OCI-LY7 (cell line): ENCODE results near the gene BTAF1. TPM values are rescaled to one million over a fixed set of nuclear protein-coding genes. Genes with fewer than 3 reads are reported as not detected.

Experiments used
- BruUV-seq: library from RNA; stranded (reverse); fragments of 400-500 nt; replicated peaks from 2 replicates; lab custom pipeline; 2021; lab: Mats Ljungman, UMichigan
- CTCF ChIA-PET: fragments of 300-600 bp; sonication (Branson Sonifier 250); formaldehyde crosslinking; loops from one replicate; lab custom pipeline; 2022; ENCODE audit warnings: antibody characterized with exemption; ENCODE audit not compliant: unreplicated experiment; lab: Charles Lee
- POLR2A ChIA-PET: fragments of 300-600 bp; sonication (Branson Sonifier 250); formaldehyde crosslinking; loops from one replicate; lab custom pipeline; 2022; ENCODE audit warnings: antibody characterized with exemption; lab: Charles Lee
- DNase-seq: peaks from one replicate; pipeline ENCODE4 v3.0.0-alpha.2; 2015; ENCODE audit warnings: low spot score
- H2AFZ ChIP-seq: fragments of 200-600 bp; sonication (generic), shearing (Covaris generic); 2 replicates; pipeline ENCODE4 v1.6.1; 2014; ENCODE audit warnings: mild to moderate bottlenecking, antibody characterized with exemption, low read length, moderate library complexity
- H3K27ac ChIP-seq: fragments of 200-600 bp; sonication (generic); 2 replicates; pipeline ENCODE4 v1.5.1; 2014; ENCODE audit warnings: mixed run types, low read depth, mild to moderate bottlenecking, moderate library complexity, low read length, inconsistent platforms; ENCODE audit not compliant: poor library complexity, severe bottlenecking
- H3K36me3 ChIP-seq: fragments of 200-600 bp; sonication (generic); 2 replicates; pipeline ENCODE4 v1.6.1; 2014; ENCODE audit warnings: mild to moderate bottlenecking, antibody characterized with exemption, low read length, moderate library complexity, mixed read lengths; ENCODE audit not compliant: insufficient read depth
- H3K4me1 ChIP-seq: fragments of 200-600 bp; sonication (generic); 2 replicates; pipeline ENCODE4 v1.5.1; 2014; ENCODE audit warnings: mild to moderate bottlenecking, low read length; ENCODE audit not compliant: insufficient read depth, poor library complexity, severe bottlenecking
- H3K4me2 ChIP-seq: fragments of 200-600 bp; sonication (generic); 2 replicates; pipeline ENCODE4 v1.6.1; 2014; ENCODE audit warnings: mild to moderate bottlenecking, low read length
- H3K4me3 ChIP-seq: fragments of 200-600 bp; sonication (generic); 2 replicates; pipeline ENCODE4 v1.5.1; 2014; ENCODE audit warnings: mild to moderate bottlenecking, low read depth, low read length; ENCODE audit not compliant: poor library complexity, severe bottlenecking
- H3K79me2 ChIP-seq: fragments of 200-600 bp; sonication (generic); 2 replicates; pipeline ENCODE4 v1.6.1; 2016; ENCODE audit warnings: low read depth, mild to moderate bottlenecking, low read length, moderate library complexity, mixed read lengths; ENCODE audit not compliant: insufficient read depth
- H3K9me2 ChIP-seq: fragments of 200-600 bp; sonication (generic); 2 replicates; pipeline ENCODE4 v1.6.1; 2016; ENCODE audit warnings: mild to moderate bottlenecking, low read length, mixed read lengths; ENCODE audit not compliant: insufficient read depth
- H3K9me3 ChIP-seq: fragments of 200-600 bp; sonication (generic); 2 replicates; pipeline ENCODE4 v1.6.1; 2014; ENCODE audit warnings: mild to moderate bottlenecking, mixed run types, low read length, mixed read lengths
- H4K20me1 ChIP-seq: fragments of 200-600 bp; sonication (generic); 2 replicates; pipeline ENCODE4 v1.6.1; 2014; ENCODE audit warnings: mild to moderate bottlenecking, antibody characterized with exemption, low read length, moderate library complexity, mixed read lengths; ENCODE audit not compliant: insufficient read depth
- CTCF ChIP-seq: fragments of 200-600 bp; sonication (generic); conservative IDR thresholded peaks from 2 replicates; pipeline ENCODE4 v1.5.1; 2014; ENCODE audit warnings: mild to moderate bottlenecking, antibody characterized with exemption, low read length, moderate library complexity, mixed read lengths
- EZH2phosphoT487 ChIP-seq: fragments of 200-600 bp; sonication (generic); IDR thresholded peaks from 2 replicates; pipeline ENCODE4 v1.6.1; 2018; ENCODE audit warnings: low read depth, borderline replicate concordance, mild to moderate bottlenecking, mixed run types, antibody characterized with exemption, low read length, moderate library complexity, mixed read lengths
- intact Hi-C: fragments of 100-400 bp; cut with micrococcal nuclease; formaldehyde crosslinking; loops from one replicate; pipeline ENCODE4 v1.10.0; 2022; ENCODE audit not compliant: unreplicated experiment
- total RNA-seq, 2 experiments: library from RNA; depleted of rRNA in 1 of 2; stranded (reverse); fragments of >200 nt in 1 of 2; shearing (Covaris generic) in 1 of 2; gene quantifications; 2 replicates each; pipeline ENCODE4 v1.2.3, GENCODE V29; 2014 to 2022

BTAF1 gene
- total RNA-seq, 2 experiments from 2014 or later, result 65.1 to 95.6 TPM

- no peaks in the 10 kb centered on the region for H4K20me1 ChIP-seq
- ChIA-PET POLR2A (no interaction called here), CTCF (no interaction called here)
- peaks cover 72% of the 10 kb centered on the region for H3K36me3 ChIP-seq
- TF ChIP-seq CTCF, result no peak
- TF ChIP-seq EZH2phosphoT487, result no peak
- H3K9me2 ChIP-seq, result no peaks in the 10 kb centered on the region
- no peaks in the 10 kb centered on the region for H3K4me1 ChIP-seq
- no peak overlapping the region for H3K4me2 ChIP-seq
- no peak overlapping the region for H3K27ac ChIP-seq
- H3K9me3 ChIP-seq, result no peaks in the 10 kb centered on the region
- intact Hi-C loops, result no loop called here
- H3K79me2 ChIP-seq, result no peaks in the 10 kb centered on the region
- DNase-seq, result no peak
- no peak overlapping the region for H2AFZ ChIP-seq
- no peak overlapping the region for H3K4me3 ChIP-seq
- no TSS peak for BruUV-seq
These were observed 52.9 kb downstream of the BTAF1 start for GRCh38 chr10:91976317-91977051.

GRCh38 chr10:91977491-91977890 lies 53.9 kb downstream of the BTAF1 start:
- H3K79me2 ChIP-seq, result no peaks in the 10 kb centered on the region
- DNase-seq, result no peak
- no peaks in the 10 kb centered on the region for H3K9me3 ChIP-seq
- H3K4me3 ChIP-seq, result no peak overlapping the region
- H3K27ac ChIP-seq, result no peak overlapping the region
- H3K4me2 ChIP-seq, result no peak overlapping the region
- no TSS peak for BruUV-seq
- no peaks in the 10 kb centered on the region for H4K20me1 ChIP-seq
- no peaks in the 10 kb centered on the region for H3K9me2 ChIP-seq
- H3K4me1 ChIP-seq, result no peaks in the 10 kb centered on the region
- H2AFZ ChIP-seq, result no peak overlapping the region
- POLR2A ChIA-PET, result interaction anchor here (0.6 kb wide), 1 partner anchor 14 kb away, joined by 3 read pairs; no protein-coding TSS in a partner anchor
- intact Hi-C loops, result no loop called here
- TF ChIP-seq CTCF (no peak), EZH2phosphoT487 (no peak)
- CTCF ChIA-PET, result no interaction called here
- peaks cover 72% of the 10 kb centered on the region for H3K36me3 ChIP-seq

- H3K4me2 ChIP-seq, result no peak overlapping the region
These were observed 55.0 kb downstream of the BTAF1 start for GRCh38 chr10:91978585-91978984.

More at GRCh38 chr10:91978585-91978984, 55.0 kb downstream of the BTAF1 start:
- Histone ChIP-seq H3K79me2 (no peaks in the 10 kb centered on the region), H3K4me3 (no peak overlapping the region), H3K9me2 (no peaks in the 10 kb centered on the region), H3K9me3 (no peaks in the 10 kb centered on the region), H3K27ac (no peak overlapping the region), H3K36me3 (peaks cover 74% of the 10 kb centered on the region), H3K4me1 (no peaks in the 10 kb centered on the region), H4K20me1 (no peaks in the 10 kb centered on the region), H2AFZ (no peak overlapping the region)
- POLR2A ChIA-PET, result interaction anchor here (0.7 kb wide), 1 partner anchor 14 kb away, joined by 4 read pairs; no protein-coding TSS in a partner anchor
- intact Hi-C loops, result no loop called here
- TF ChIP-seq CTCF (no peak), EZH2phosphoT487 (no peak)
- DNase-seq, result no peak
- CTCF ChIA-PET, result no interaction called here
- no TSS peak for BruUV-seq
